HEK293 (cell line): ENCODE results near the gene CYB561D2.

Experiments
- BCL6B ChIP-seq: fragments of 450-650 bp; formaldehyde crosslinking; IDR thresholded peaks from 2 replicates; pipeline ENCODE4 v1.5.1; 2017; ENCODE audit warnings: missing biosample characterization, missing genetic modification characterization
- GLIS1 ChIP-seq: fragments of 450-650 bp; formaldehyde crosslinking; IDR thresholded peaks from 2 replicates; pipeline ENCODE4 v1.5.1; 2016; ENCODE audit warnings: missing biosample characterization, missing genetic modification characterization
- HOXA7 ChIP-seq: sonication (generic); formaldehyde crosslinking; IDR thresholded peaks from 2 replicates; pipeline ENCODE4 v1.8.1; 2022; ENCODE audit warnings: missing genetic modification reagents, borderline replicate concordance
- HOXD13 ChIP-seq: sonication (generic); formaldehyde crosslinking; IDR thresholded peaks from 2 replicates; pipeline ENCODE4 v1.8.0; 2022; ENCODE audit warnings: missing genetic modification reagents, borderline replicate concordance
- MEIS1 ChIP-seq: sonication (generic); formaldehyde crosslinking; IDR thresholded peaks from 2 replicates; pipeline ENCODE4 v1.8.1; 2022; ENCODE audit warnings: missing genetic modification reagents, mild to moderate bottlenecking, borderline replicate concordance
- OVOL3 ChIP-seq: fragments of 450-650 bp; formaldehyde crosslinking; IDR thresholded peaks from 2 replicates; pipeline ENCODE4 v1.5.1; 2016; ENCODE audit warnings: missing biosample characterization, missing genetic modification characterization
- RBAK ChIP-seq: fragments of 450-650 bp; formaldehyde crosslinking; IDR thresholded peaks from 2 replicates; pipeline ENCODE4 v1.5.1; 2016; ENCODE audit warnings: missing biosample characterization, missing genetic modification characterization
- SP3 ChIP-seq: fragments of 450-650 bp; formaldehyde crosslinking; IDR thresholded peaks from 2 replicates; pipeline ENCODE4 v1.5.1; 2016; ENCODE audit warnings: missing biosample characterization, missing genetic modification characterization
- TRIM28 ChIP-seq: IDR thresholded peaks from 2 replicates; pipeline ENCODE4 v1.6.1; 2011; ENCODE audit warnings: low read length, control low read depth, borderline replicate concordance
- YY1 ChIP-seq: fragments of 450-650 bp; formaldehyde crosslinking; IDR thresholded peaks from 2 replicates; pipeline ENCODE4 v1.5.1; 2018; ENCODE audit warnings: missing biosample characterization, missing genetic modification characterization
- ZBTB48 ChIP-seq: fragments of 450-650 bp; formaldehyde crosslinking; IDR thresholded peaks from 2 replicates; pipeline ENCODE4 v1.5.1; 2016; ENCODE audit warnings: missing biosample characterization, missing genetic modification characterization
- ZFP69B ChIP-seq: fragments of 450-650 bp; formaldehyde crosslinking; IDR thresholded peaks from 2 replicates; pipeline ENCODE4 v1.5.1; 2016; ENCODE audit warnings: missing biosample characterization, missing genetic modification characterization
- ZNF146 ChIP-seq: fragments of 450-650 bp; formaldehyde crosslinking; IDR thresholded peaks from 2 replicates; pipeline ENCODE4 v1.5.1; 2016; ENCODE audit warnings: missing biosample characterization, missing genetic modification characterization
- ZNF155 ChIP-seq: fragments of 450-650 bp; formaldehyde crosslinking; IDR thresholded peaks from 2 replicates; pipeline ENCODE4 v1.5.1; 2016; ENCODE audit warnings: missing biosample characterization, missing genetic modification characterization
- ZNF16 ChIP-seq: fragments of 450-650 bp; formaldehyde crosslinking; IDR thresholded peaks from 2 replicates; pipeline ENCODE4 v1.5.1; 2016; ENCODE audit warnings: low read depth, missing biosample characterization, missing genetic modification characterization
- ZNF2 ChIP-seq: fragments of 450-650 bp; formaldehyde crosslinking; IDR thresholded peaks from 2 replicates; pipeline ENCODE4 v1.5.1; 2016; ENCODE audit warnings: missing biosample characterization, missing genetic modification characterization
- ZNF211 ChIP-seq: fragments of 450-650 bp; formaldehyde crosslinking; IDR thresholded peaks from 2 replicates; pipeline ENCODE4 v1.5.1; 2016; ENCODE audit warnings: low read depth, missing biosample characterization, missing genetic modification characterization
- ZNF266 ChIP-seq: fragments of 450-650 bp; formaldehyde crosslinking; IDR thresholded peaks from 2 replicates; pipeline ENCODE4 v1.5.1; 2016; ENCODE audit warnings: missing biosample characterization, missing genetic modification characterization, low read depth
- ZNF274 ChIP-seq, 2 experiments: fragments of 200-500 bp in 1 of 2; fragments of 450-650 bp in 1 of 2; sonication (Bioruptor generic) in 1 of 2; formaldehyde crosslinking in 1 of 2; IDR thresholded peaks; 2 replicates each; pipeline versions ENCODE4 v1.5.1 to v1.6.1; 2014 to 2016; ENCODE audit warnings: borderline replicate concordance in 1 of 2, inconsistent platforms in 1 of 2, low read length in 1 of 2, missing biosample characterization in 1 of 2, missing genetic modification characterization in 1 of 2
- ZNF280C ChIP-seq: fragments of 450-650 bp; formaldehyde crosslinking; IDR thresholded peaks from 2 replicates; pipeline ENCODE4 v1.5.1; 2016; ENCODE audit warnings: missing biosample characterization, missing genetic modification characterization
- ZNF350 ChIP-seq: fragments of 450-650 bp; formaldehyde crosslinking; IDR thresholded peaks from 2 replicates; pipeline ENCODE4 v1.5.0; 2017; ENCODE audit warnings: missing biosample characterization, mild to moderate bottlenecking, missing genetic modification characterization
- ZNF394 ChIP-seq: fragments of 450-650 bp; formaldehyde crosslinking; IDR thresholded peaks from 2 replicates; pipeline ENCODE4 v1.5.1; 2016; ENCODE audit warnings: missing biosample characterization, missing genetic modification characterization, mild to moderate bottlenecking, moderate library complexity, borderline replicate concordance
- ZNF423 ChIP-seq: fragments of 450-650 bp; formaldehyde crosslinking; IDR thresholded peaks from 2 replicates; pipeline ENCODE4 v1.5.1; 2016; ENCODE audit warnings: missing biosample characterization, missing genetic modification characterization
- ZNF48 ChIP-seq: fragments of 450-650 bp; formaldehyde crosslinking; IDR thresholded peaks from 2 replicates; pipeline ENCODE4 v1.5.1; 2016; ENCODE audit warnings: missing biosample characterization, missing genetic modification characterization
- ZNF501 ChIP-seq: fragments of 450-650 bp; formaldehyde crosslinking; IDR thresholded peaks from 2 replicates; pipeline ENCODE4 v1.5.1; 2016; ENCODE audit warnings: missing biosample characterization, missing genetic modification characterization
- ZNF558 ChIP-seq: fragments of 450-650 bp; formaldehyde crosslinking; IDR thresholded peaks from 2 replicates; pipeline ENCODE4 v1.5.1; 2016; ENCODE audit warnings: missing biosample characterization, missing genetic modification characterization
- ZNF585B ChIP-seq: fragments of 450-650 bp; formaldehyde crosslinking; IDR thresholded peaks from 2 replicates; pipeline ENCODE4 v1.5.1; 2016; ENCODE audit warnings: missing biosample characterization, missing genetic modification characterization
- ZNF596 ChIP-seq: fragments of 450-650 bp; IDR thresholded peaks from 2 replicates; pipeline ENCODE4 v1.5.0; 2018; ENCODE audit warnings: missing biosample characterization, mild to moderate bottlenecking, missing genetic modification characterization, moderate library complexity
- ZNF629 ChIP-seq: fragments of 450-650 bp; formaldehyde crosslinking; IDR thresholded peaks from 2 replicates; pipeline ENCODE4 v1.5.1; 2017; ENCODE audit warnings: missing biosample characterization, missing genetic modification characterization
- ZNF664 ChIP-seq: fragments of 450-650 bp; formaldehyde crosslinking; IDR thresholded peaks from 2 replicates; pipeline ENCODE4 v1.5.1; 2016; ENCODE audit warnings: missing biosample characterization, missing genetic modification characterization
- ZSCAN30 ChIP-seq: fragments of 450-650 bp; IDR thresholded peaks from 2 replicates; pipeline ENCODE4 v1.5.1; 2018; ENCODE audit warnings: missing biosample characterization, mild to moderate bottlenecking, missing genetic modification characterization, moderate library complexity
- TF ChIP-seq, protein P1 (sequence below): fragments of 450-650 bp; formaldehyde crosslinking; IDR thresholded peaks from 2 replicates; pipeline ENCODE4 v1.5.1; 2016; ENCODE audit warnings: missing biosample characterization, missing genetic modification characterization, borderline replicate concordance
- TF ChIP-seq, protein P2 (sequence below): fragments of 450-650 bp; formaldehyde crosslinking; IDR thresholded peaks from 2 replicates; pipeline ENCODE4 v1.5.1; 2017; ENCODE audit warnings: missing biosample characterization, mild to moderate bottlenecking, missing genetic modification characterization, moderate library complexity

CYB561D2 gene

GRCh38 chr3:50358911-50359759, 8.5 kb downstream of the CYB561D2 start, which contains the start of gene TMEM115 (continued):
- 0 out of 2 replicates have a peak, but pooled peaks have one; percentile 25 for TF ChIP-seq OVOL3 (tag by site-specific recombination)
- TF ChIP-seq BCL6B (tag by site-specific recombination) = no peak
- TF ChIP-seq GLIS1 (tag by site-specific recombination) = peak; percentile 34; the same call in 1 of the 2 replicates
- TF ChIP-seq ZNF596 (tag by site-specific recombination) = no peak
- TF ChIP-seq ZNF664 (tag by site-specific recombination) = no peak
- TF ChIP-seq ZFP69B (tag by site-specific recombination) = no peak
- TF ChIP-seq ZNF16 (tag by site-specific recombination) = no peak
- TF ChIP-seq ZNF394 = 0 out of 2 replicates have a peak, but pooled peaks have one; percentile 14
- TF ChIP-seq MEIS1 = no peak
- no peak for TF ChIP-seq ZNF274 (IDR thresholded peaks at IDR 0.05; ENCODE audit: low read length)
- no peak for TF ChIP-seq ZNF274 (tag by site-specific recombination; IDR thresholded peaks at IDR 0.05; ENCODE audit: borderline replicate concordance)
- TF ChIP-seq ZNF629 (tag by site-specific recombination) = no peak
- no peak for TF ChIP-seq HOXD13 (CRISPR knock-in tag)
- TF ChIP-seq ZNF501 (tag by site-specific recombination) = peak; percentile 84
- no peak for TF ChIP-seq HOXA7
- no peak for TF ChIP-seq ZNF146 (tag by site-specific recombination)
- peak; percentile 90 for TF ChIP-seq SP3 (tag by site-specific recombination)
- TF ChIP-seq ZNF423 (tag by site-specific recombination) = no peak
- TF ChIP-seq ZNF211 (tag by site-specific recombination) = no peak
- no peak for TF ChIP-seq RBAK (tag by site-specific recombination)
- TF ChIP-seq, protein P1, sequence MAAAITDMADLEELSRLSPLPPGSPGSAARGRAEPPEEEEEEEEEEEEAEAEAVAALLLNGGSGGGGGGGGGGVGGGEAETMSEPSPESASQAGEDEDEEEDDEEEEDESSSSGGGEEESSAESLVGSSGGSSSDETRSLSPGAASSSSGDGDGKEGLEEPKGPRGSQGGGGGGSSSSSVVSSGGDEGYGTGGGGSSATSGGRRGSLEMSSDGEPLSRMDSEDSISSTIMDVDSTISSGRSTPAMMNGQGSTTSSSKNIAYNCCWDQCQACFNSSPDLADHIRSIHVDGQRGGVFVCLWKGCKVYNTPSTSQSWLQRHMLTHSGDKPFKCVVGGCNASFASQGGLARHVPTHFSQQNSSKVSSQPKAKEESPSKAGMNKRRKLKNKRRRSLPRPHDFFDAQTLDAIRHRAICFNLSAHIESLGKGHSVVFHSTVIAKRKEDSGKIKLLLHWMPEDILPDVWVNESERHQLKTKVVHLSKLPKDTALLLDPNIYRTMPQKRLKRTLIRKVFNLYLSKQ (tag by site-specific recombination) = no peak
- no peak for TF ChIP-seq TRIM28
- no peak for TF ChIP-seq ZNF48 (tag by site-specific recombination)
- TF ChIP-seq ZNF280C (tag by site-specific recombination) = no peak
- TF ChIP-seq, protein P2, sequence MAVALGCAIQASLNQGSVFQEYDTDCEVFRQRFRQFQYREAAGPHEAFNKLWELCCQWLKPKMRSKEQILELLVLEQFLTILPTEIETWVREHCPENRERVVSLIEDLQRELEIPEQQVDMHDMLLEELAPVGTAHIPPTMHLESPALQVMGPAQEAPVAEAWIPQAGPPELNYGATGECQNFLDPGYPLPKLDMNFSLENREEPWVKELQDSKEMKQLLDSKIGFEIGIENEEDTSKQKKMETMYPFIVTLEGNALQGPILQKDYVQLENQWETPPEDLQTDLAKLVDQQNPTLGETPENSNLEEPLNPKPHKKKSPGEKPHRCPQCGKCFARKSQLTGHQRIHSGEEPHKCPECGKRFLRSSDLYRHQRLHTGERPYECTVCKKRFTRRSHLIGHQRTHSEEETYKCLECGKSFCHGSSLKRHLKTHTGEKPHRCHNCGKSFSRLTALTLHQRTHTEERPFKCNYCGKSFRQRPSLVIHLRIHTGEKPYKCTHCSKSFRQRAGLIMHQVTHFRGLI (tag by site-specific recombination) = 0 out of 2 replicates have a peak, but pooled peaks have one; percentile 20
- peak; percentile 91 for TF ChIP-seq ZNF585B (tag by site-specific recombination)
- peak; percentile 61; the same call in 1 of the 2 replicates for TF ChIP-seq ZNF2 (tag by site-specific recombination)
- peak; percentile 39; the same call in 1 of the 2 replicates for TF ChIP-seq ZBTB48 (tag by site-specific recombination)
- TF ChIP-seq YY1 (tag by site-specific recombination) = peak; percentile 18; the same call in 1 of the 2 replicates
- TF ChIP-seq ZSCAN30 (tag by site-specific recombination) = peak; percentile 87
- no peak for TF ChIP-seq ZNF155 (tag by site-specific recombination)
- no peak for TF ChIP-seq ZNF266 (tag by site-specific recombination)
- no peak for TF ChIP-seq ZNF558 (tag by site-specific recombination)
- TF ChIP-seq ZNF350 = no peak
